GM12878 (cell line): Measurements from ENCODE around the gene MAGI1.

Experiments used
- SMAD5 ChIP-seq: IDR thresholded peaks from 2 replicates; pipeline ENCODE4 v1.6.1; 2016; ENCODE audit warnings: antibody characterized with exemption, low read depth
- SUZ12 ChIP-seq: fragments of 200-600 bp; sonication (generic); IDR thresholded peaks from one replicate; pipeline ENCODE4 v1.6.1; 2018; ENCODE audit warnings: antibody characterized with exemption, mild to moderate bottlenecking; ENCODE audit not compliant: unreplicated experiment

DNA sequence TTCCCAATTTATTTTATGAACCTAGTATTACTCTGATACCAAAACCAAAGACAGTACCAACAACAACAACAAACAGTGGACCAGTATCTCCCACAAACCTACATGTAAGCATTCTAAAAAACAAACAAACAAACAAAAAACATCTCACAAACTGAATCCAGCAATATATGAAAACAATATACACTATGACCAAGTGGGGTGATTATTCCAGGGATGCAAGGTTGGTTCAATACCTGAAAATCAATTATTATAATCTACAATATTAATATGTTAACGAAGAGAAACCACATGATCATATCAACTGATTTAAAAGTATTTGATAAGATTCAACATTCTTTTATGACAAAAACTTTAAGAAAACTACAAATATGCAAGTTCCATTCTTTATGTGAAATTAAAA lies 391.3 kb downstream of the MAGI1 start:
- TF ChIP-seq SMAD5 (no peak), SUZ12 (no peak)
